Parathyroid adenoma (tissue), 2 donors: ENCODE results near the gene ACTR5.

Experiments
- H2AFZ ChIP-seq: fragments of 300-600 bp; sonication (generic); one replicate; pipeline ENCODE4 v1.7.0; 2017; ENCODE audit warnings: antibody characterized with exemption, mild to moderate bottlenecking
- H3K27ac ChIP-seq: fragments of 300-600 bp; sonication (generic); one replicate; pipeline ENCODE4 v1.7.0; 2017
- H3K27me3 ChIP-seq: fragments of 300-600 bp; sonication (generic); one replicate; pipeline ENCODE4 v1.7.0; 2017; ENCODE audit warnings: low read length; ENCODE audit not compliant: control insufficient read depth, insufficient read depth
- H3K36me3 ChIP-seq: fragments of 300-600 bp; sonication (generic); one replicate; pipeline ENCODE4 v1.7.0; 2017; ENCODE audit warnings: low read length; ENCODE audit not compliant: control insufficient read depth, insufficient read depth
- H3K4me1 ChIP-seq: fragments of 300-600 bp; sonication (generic); one replicate; pipeline ENCODE4 v1.7.0; 2017; ENCODE audit warnings: control low read depth
- H3K4me2 ChIP-seq: fragments of 300-600 bp; sonication (generic); one replicate; pipeline ENCODE4 v1.7.0; 2017; ENCODE audit warnings: low read length
- H3K4me3 ChIP-seq: fragments of 300-600 bp; sonication (generic); one replicate; pipeline ENCODE4 v1.7.0; 2017; ENCODE audit warnings: low read depth, low read length
- H3K79me2 ChIP-seq: fragments of 300-600 bp; sonication (generic); one replicate; pipeline ENCODE4 v1.7.0; 2017; ENCODE audit warnings: control low read depth
- H3K9ac ChIP-seq: fragments of 300-600 bp; sonication (generic); one replicate; pipeline ENCODE4 v1.7.0; 2017; ENCODE audit warnings: mild to moderate bottlenecking
- H3K9me3 ChIP-seq: fragments of 300-600 bp; sonication (generic); one replicate; pipeline ENCODE4 v1.7.0; 2017; ENCODE audit warnings: low read length; ENCODE audit not compliant: control insufficient read depth
- TF ChIP-seq, protein P1 (sequence below): fragments of 300-600 bp; sonication (generic); IDR thresholded peaks from one replicate; pipeline ENCODE4 v1.7.0; 2017; ENCODE audit warnings: antibody characterized with exemption, mild to moderate bottlenecking
- donor health status: primary hyperparathyroidism.

ACTR5 gene

DNA sequence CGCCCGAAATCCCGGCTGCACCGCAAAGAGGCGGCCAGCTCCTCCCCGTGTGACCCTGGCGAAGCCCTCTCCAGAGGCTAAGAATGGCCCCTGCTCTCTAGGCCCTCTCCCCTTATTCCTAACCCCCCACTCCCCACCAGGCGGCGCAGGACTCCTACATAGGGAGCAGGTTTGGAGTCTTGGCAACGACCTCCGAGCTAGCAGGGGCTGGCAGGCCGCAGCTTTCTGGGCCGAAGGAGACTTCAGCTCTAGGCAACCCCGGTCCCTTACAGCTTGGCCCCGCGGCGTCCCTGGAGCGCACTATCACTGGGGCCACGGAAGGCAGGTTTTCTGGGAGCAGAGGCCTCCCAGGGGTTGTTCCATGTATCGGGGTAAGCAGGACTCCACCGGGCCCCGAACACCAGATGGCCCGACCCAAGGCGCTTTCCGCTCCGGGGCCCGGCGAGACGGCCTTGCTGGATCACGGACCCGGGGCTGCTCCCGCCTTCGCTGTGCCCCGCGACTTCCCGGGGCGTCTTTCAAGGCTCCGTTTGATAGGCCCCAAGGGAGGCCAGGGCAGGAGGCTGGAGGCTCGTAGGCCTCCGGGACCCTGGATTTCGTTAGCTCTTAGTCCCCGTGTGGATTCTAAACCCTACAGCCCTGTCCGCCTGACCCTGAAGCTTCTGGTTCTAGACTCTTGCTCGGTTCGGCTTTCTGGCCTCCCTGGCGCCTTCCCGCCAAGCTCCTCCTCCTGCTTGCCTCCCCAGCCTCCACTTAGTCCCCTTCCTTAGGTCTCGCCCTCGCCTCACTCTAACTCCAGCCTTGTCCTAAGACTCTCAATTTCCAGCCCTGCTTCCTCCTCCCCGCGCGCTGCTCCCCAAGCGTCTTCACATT, 22.1 kb upstream of the ACTR5 start:
- no peak overlapping the region for H3K4me3 ChIP-seq
- H3K27ac ChIP-seq = no peak overlapping the region
- H3K4me1 ChIP-seq = peaks cover 2% of the 10 kb centered on the region
- peaks cover 31% of the 10 kb centered on the region for H3K27me3 ChIP-seq
- no peaks in the 10 kb centered on the region for H3K79me2 ChIP-seq
- H3K9me3 ChIP-seq = no peaks in the 10 kb centered on the region
- H2AFZ ChIP-seq = no peak overlapping the region
- no peak overlapping the region for H3K4me2 ChIP-seq
- TF ChIP-seq, protein P1, sequence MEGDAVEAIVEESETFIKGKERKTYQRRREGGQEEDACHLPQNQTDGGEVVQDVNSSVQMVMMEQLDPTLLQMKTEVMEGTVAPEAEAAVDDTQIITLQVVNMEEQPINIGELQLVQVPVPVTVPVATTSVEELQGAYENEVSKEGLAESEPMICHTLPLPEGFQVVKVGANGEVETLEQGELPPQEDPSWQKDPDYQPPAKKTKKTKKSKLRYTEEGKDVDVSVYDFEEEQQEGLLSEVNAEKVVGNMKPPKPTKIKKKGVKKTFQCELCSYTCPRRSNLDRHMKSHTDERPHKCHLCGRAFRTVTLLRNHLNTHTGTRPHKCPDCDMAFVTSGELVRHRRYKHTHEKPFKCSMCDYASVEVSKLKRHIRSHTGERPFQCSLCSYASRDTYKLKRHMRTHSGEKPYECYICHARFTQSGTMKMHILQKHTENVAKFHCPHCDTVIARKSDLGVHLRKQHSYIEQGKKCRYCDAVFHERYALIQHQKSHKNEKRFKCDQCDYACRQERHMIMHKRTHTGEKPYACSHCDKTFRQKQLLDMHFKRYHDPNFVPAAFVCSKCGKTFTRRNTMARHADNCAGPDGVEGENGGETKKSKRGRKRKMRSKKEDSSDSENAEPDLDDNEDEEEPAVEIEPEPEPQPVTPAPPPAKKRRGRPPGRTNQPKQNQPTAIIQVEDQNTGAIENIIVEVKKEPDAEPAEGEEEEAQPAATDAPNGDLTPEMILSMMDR = no peak
- no peaks in the 10 kb centered on the region for H3K36me3 ChIP-seq
- no peak overlapping the region for H3K9ac ChIP-seq

DNA sequence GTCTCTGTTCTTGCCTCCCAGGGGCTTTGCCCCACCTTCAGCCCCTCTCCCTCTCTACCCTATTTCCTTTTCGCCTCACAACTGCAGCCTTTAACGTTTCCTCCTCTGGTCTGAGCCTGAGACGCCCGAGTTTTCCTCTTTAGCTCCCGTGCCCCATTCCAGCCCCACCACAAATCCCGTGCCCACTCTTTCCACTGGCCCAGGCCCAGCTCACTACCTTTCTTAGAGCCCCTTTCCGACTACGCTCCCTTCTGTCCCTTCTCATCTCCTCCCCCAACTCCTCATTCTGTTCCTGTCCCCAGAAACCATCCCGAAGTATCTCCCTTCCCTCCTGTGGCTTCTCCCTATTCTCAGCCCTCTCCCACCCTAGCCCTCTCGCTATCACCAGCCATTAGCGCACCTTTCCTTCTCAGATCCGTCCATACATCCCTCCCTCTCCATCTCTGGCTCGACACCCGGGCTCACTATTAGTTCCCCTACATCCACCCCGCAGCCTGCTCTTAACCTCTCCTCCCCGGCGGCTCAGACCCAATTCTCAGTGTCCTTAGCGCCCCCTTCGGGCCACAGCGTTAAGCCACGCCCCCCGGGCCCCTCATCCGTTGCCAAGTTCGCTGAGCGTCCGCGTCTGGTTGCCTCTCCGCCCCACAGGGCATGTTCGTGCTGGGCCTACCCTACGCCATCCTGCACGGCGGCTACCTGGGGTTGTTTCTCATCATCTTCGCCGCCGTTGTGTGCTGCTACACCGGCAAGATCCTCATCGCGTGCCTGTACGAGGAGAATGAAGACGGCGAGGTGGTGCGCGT, 21.3 kb upstream of the ACTR5 start:
- Histone ChIP-seq H3K4me2 (no peak overlapping the region), H3K79me2 (no peaks in the 10 kb centered on the region), H3K9ac (no peak overlapping the region), H2AFZ (no peak overlapping the region), H3K9me3 (no peaks in the 10 kb centered on the region), H3K27me3 (peaks cover 31% of the 10 kb centered on the region), H3K4me3 (no peak overlapping the region), H3K4me1 (peaks cover 10% of the 10 kb centered on the region), H3K36me3 (no peaks in the 10 kb centered on the region), H3K27ac (no peak overlapping the region)
- TF ChIP-seq, protein P1 = no peak

DNA sequence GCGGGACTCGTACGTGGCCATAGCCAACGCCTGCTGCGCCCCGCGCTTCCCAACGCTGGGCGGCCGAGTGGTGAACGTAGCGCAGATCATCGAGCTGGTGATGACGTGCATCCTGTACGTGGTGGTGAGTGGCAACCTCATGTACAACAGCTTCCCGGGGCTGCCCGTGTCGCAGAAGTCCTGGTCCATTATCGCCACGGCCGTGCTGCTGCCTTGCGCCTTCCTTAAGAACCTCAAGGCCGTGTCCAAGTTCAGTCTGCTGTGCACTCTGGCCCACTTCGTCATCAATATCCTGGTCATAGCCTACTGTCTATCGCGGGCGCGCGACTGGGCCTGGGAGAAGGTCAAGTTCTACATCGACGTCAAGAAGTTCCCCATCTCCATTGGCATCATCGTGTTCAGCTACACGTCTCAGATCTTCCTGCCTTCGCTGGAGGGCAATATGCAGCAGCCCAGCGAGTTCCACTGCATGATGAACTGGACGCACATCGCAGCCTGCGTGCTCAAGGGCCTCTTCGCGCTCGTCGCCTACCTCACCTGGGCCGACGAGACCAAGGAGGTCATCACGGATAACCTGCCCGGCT, 20.6 kb upstream of the ACTR5 start:
- Histone ChIP-seq H3K36me3 (no peaks in the 10 kb centered on the region), H3K27ac (no peak overlapping the region), H3K4me2 (no peak overlapping the region), H3K79me2 (no peaks in the 10 kb centered on the region), H2AFZ (no peak overlapping the region), H3K4me3 (no peak overlapping the region), H3K27me3 (peaks cover 31% of the 10 kb centered on the region), H3K9ac (no peak overlapping the region), H3K9me3 (no peaks in the 10 kb centered on the region), H3K4me1 (peaks cover 10% of the 10 kb centered on the region)
- TF ChIP-seq, protein P1 = no peak

DNA sequence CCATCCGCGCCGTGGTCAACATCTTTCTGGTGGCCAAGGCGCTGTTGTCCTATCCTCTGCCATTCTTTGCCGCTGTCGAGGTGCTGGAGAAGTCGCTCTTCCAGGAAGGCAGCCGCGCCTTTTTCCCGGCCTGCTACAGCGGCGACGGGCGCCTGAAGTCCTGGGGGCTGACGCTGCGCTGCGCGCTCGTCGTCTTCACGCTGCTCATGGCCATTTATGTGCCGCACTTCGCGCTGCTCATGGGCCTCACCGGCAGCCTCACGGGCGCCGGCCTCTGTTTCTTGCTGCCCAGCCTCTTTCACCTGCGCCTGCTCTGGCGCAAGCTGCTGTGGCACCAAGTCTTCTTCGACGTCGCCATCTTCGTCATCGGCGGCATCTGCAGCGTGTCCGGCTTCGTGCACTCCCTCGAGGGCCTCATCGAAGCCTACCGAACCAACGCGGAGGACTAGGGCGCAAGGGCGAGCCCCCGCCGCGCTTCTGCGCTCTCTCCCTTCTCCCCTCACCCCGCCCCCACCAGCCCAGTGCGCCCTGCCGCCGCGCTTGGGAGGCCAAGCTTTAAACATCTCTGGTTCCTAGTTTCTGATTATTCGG, 20.0 kb upstream of the ACTR5 start:
- Histone ChIP-seq H3K79me2 (no peaks in the 10 kb centered on the region), H3K36me3 (no peaks in the 10 kb centered on the region), H3K27ac (no peak overlapping the region), H3K9me3 (no peaks in the 10 kb centered on the region), H3K27me3 (peaks cover 31% of the 10 kb centered on the region), H3K4me1 (peaks cover 10% of the 10 kb centered on the region), H3K9ac (no peak overlapping the region), H2AFZ (no peak overlapping the region), H3K4me3 (no peak overlapping the region), H3K4me2 (no peak overlapping the region)
- TF ChIP-seq, protein P1 = no peak
